ENCODE results near the gene MRPL40.
"Not testable (repeated sequence)": the region's sequence is repeated elsewhere in the genome, so short reads cannot be mapped to it uniquely, and the experiment has no call there.

MRPL40 gene

GRCh38 chr22:19407649-19408606 lies 24.4 kb upstream of the MRPL40 start:
- no peak for DNase-seq

GRCh38 chr22:19410941-19411689 lies 21.2 kb upstream of the MRPL40 start:
- DNase-seq, result no peak

GRCh38 chr22:19411690-19412045 lies 20.7 kb upstream of the MRPL40 start:
- DNase-seq, result no peak

- DNase-seq, result no peak
These were observed 19.9 kb upstream of the MRPL40 start for GRCh38 chr22:19412478-19412877.

- no peak for DNase-seq
These were observed 19.4 kb upstream of the MRPL40 start for GRCh38 chr22:19412923-19413322.

GRCh38 chr22:19419086-19419463 lies 13.3 kb upstream of the MRPL40 start:
- DNase-seq, result no peak

- DNase-seq, result peak; percentile 33 to 46
These were observed 12.7 kb upstream of the MRPL40 start for GRCh38 chr22:19419464-19420178.

- no peak for DNase-seq
These were observed 12.0 kb upstream of the MRPL40 start for GRCh38 chr22:19420321-19420720.

- no peak for DNase-seq
These were observed 9.7 kb upstream of the MRPL40 start for GRCh38 chr22:19422440-19423301.

- DNase-seq, result no peak
These were observed 8.2 kb upstream of the MRPL40 start for GRCh38 chr22:19424186-19424500.

- peak; percentile 46 to 52 for DNase-seq
These were observed 2.1 kb upstream of the MRPL40 start for GRCh38 chr22:19429950-19430889.

GRCh38 chr22:19430890-19431541 lies 1.3 kb upstream of the MRPL40 start:
- peak; percentile 31 to 36 for DNase-seq

GRCh38 chr22:19431649-19432132 lies 654 bp upstream of the MRPL40 start, which contains the start of gene HIRA:
Gene HIRA (minus strand): TSS chr22:19431733. CDS start chr22:19431476, 257 bp downstream.
- DNase-seq, result peak; percentile 88 to 89

- DNase-seq, result no peak
These were observed 2.1 kb downstream of the MRPL40 start for GRCh38 chr22:19434401-19434800.

- DNase-seq, result no peak
These were observed 2.7 kb downstream of the MRPL40 start for GRCh38 chr22:19434829-19435580.

- not testable (repeated sequence) for DNase-seq
These were observed 4.3 kb downstream of the MRPL40 start for GRCh38 chr22:19436444-19437161.

- DNase-seq, result no peak
These were observed 6.0 kb downstream of the MRPL40 start for GRCh38 chr22:19438298-19438697.

- DNase-seq, result no peak
These were observed 8.3 kb downstream of the MRPL40 start for GRCh38 chr22:19440411-19441195.
